PC-9 (cell line): ENCODE results near the gene FBXL17. TPM values are rescaled to one million over a fixed set of nuclear protein-coding genes. Genes with fewer than 3 reads are reported as not detected.

ENCODE experiments used
- BruUV-seq: library from RNA; stranded (reverse); fragments of 400-500 nt; replicated peaks from 2 replicates; lab custom pipeline; 2021; lab: Mats Ljungman, UMichigan
- CTCF ChIA-PET: fragments of 300-600 bp; sonication (Branson Sonifier 250); formaldehyde crosslinking; loops from one replicate; lab custom pipeline; 2022; ENCODE audit warnings: antibody characterized with exemption; lab: Charles Lee
- POLR2A ChIA-PET: fragments of 300-600 bp; sonication (Branson Sonifier 250); formaldehyde crosslinking; loops from one replicate; lab custom pipeline; 2022; ENCODE audit warnings: antibody characterized with exemption; ENCODE audit not compliant: unreplicated experiment; lab: Charles Lee
- DNase-seq, 2 experiments: peaks; one replicate each; pipeline versions ENCODE4 v3.0.0 to v3.0.0-alpha.2; 2015 to 2022; ENCODE audit warnings: mixed read lengths in 1 of 2
- H2AFZ ChIP-seq: fragments of 200-600 bp; sonication (generic); 2 replicates; pipeline ENCODE4 v1.8.1; 2017; ENCODE audit warnings: antibody characterized with exemption
- H3F3A ChIP-seq: fragments of 200-600 bp; sonication (generic); 2 replicates; pipeline ENCODE4 v1.8.1; 2017; ENCODE audit warnings: antibody characterized with exemption, mild to moderate bottlenecking, low read depth; ENCODE audit not compliant: insufficient read depth
- H3K27ac ChIP-seq: fragments of 200-600 bp; sonication (generic); 2 replicates; pipeline ENCODE4 v1.6.1; 2016; ENCODE audit warnings: mixed run types
- H3K27me3 ChIP-seq: fragments of 200-600 bp; sonication (generic); 2 replicates; pipeline ENCODE4 v1.6.1; 2016; ENCODE audit warnings: low read depth, mixed run types; ENCODE audit not compliant: insufficient read depth
- H3K36me3 ChIP-seq: fragments of 200-600 bp; sonication (generic); 2 replicates; pipeline ENCODE4 v1.6.1; 2016; ENCODE audit warnings: low read depth, mixed run types
- H3K4me1 ChIP-seq: fragments of 200-600 bp; sonication (generic); replicated peaks from 2 replicates; pipeline ENCODE4 v1.6.1; 2016; ENCODE audit warnings: mixed run types; ENCODE audit not compliant: insufficient read depth
- H3K4me2 ChIP-seq: fragments of 200-600 bp; sonication (generic); 2 replicates; pipeline ENCODE4 v1.6.1; 2017; ENCODE audit warnings: mixed run types
- H3K4me3 ChIP-seq: fragments of 200-600 bp; sonication (generic); 2 replicates; pipeline ENCODE4 v1.6.1; 2016; ENCODE audit warnings: mixed run types
- H3K79me2 ChIP-seq: fragments of 200-600 bp; sonication (generic); 2 replicates; pipeline ENCODE4 v1.6.1; 2017; ENCODE audit warnings: low read depth, mixed run types
- H3K9me2 ChIP-seq: fragments of 200-600 bp; sonication (generic); 2 replicates; pipeline ENCODE4 v1.8.1; 2017; ENCODE audit warnings: mild to moderate bottlenecking; ENCODE audit not compliant: insufficient read depth
- H3K9me3 ChIP-seq: fragments of 200-600 bp; sonication (generic); 2 replicates; pipeline ENCODE4 v1.8.1; 2016; ENCODE audit warnings: low read depth; ENCODE audit not compliant: insufficient read depth
- H4K20me1 ChIP-seq: fragments of 200-600 bp; sonication (generic); 2 replicates; pipeline ENCODE4 v1.8.1; 2017; ENCODE audit not compliant: insufficient read depth
- EZH2 ChIP-seq: fragments of 200-600 bp; sonication (generic); IDR thresholded peaks from 2 replicates; pipeline ENCODE4 v1.8.0; 2017; ENCODE audit warnings: antibody characterized with exemption, low read depth
- intact Hi-C: fragments of 100-400 bp; cut with micrococcal nuclease; formaldehyde crosslinking; loops from one replicate; pipeline ENCODE4 v1.10.0; 2022; ENCODE audit not compliant: unreplicated experiment
- total RNA-seq: library from RNA; stranded (reverse); gene quantifications from 2 replicates; pipeline ENCODE4 v1.2.3, GENCODE V29; 2021
- TF ChIP-seq, protein P1 (sequence below): fragments of 200-600 bp; sonication (generic); conservative IDR thresholded peaks from 2 replicates; pipeline ENCODE4 v1.6.1; 2017; ENCODE audit warnings: mixed run types, antibody characterized with exemption, mild to moderate bottlenecking, moderate library complexity

Gene FBXL17
- total RNA-seq, 1 experiment from 2014 or later: 19.5 TPM

DNA sequence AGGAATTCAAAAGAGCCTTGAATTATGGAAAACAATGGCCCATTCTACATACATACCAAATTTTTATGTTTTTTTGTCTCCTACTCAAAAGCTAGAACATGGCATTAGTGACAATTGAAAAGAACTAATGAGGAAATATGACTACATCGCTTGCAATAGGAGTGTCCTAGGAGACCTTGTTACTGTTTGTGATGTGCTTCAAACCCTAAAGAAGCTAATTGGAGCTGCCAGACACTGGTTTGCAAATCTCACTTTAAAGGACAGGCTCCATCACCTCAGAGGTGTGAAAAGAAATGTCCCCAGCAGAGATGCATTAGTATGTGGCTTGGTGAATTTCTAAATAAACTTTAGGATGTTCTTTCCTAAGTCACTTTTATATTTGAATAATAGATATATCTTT, 356.9 kb downstream of the FBXL17 start:
- Histone ChIP-seq H3K4me2 (no peak overlapping the region), H3K4me1 (no peaks in the 10 kb centered on the region), H4K20me1 (no peaks in the 10 kb centered on the region), H3K36me3 (no peaks in the 10 kb centered on the region), H2AFZ (no peak overlapping the region), H3K27me3 (no peaks in the 10 kb centered on the region), H3F3A (no peaks in the 10 kb centered on the region), H3K9me3 (no peaks in the 10 kb centered on the region), H3K4me3 (no peak overlapping the region), H3K27ac (no peak overlapping the region), H3K79me2 (no peaks in the 10 kb centered on the region), H3K9me2 (no peaks in the 10 kb centered on the region)
- ChIA-PET CTCF (no interaction called here), POLR2A (no interaction called here)
- no TSS peak for BruUV-seq
- TF ChIP-seq, protein P1, sequence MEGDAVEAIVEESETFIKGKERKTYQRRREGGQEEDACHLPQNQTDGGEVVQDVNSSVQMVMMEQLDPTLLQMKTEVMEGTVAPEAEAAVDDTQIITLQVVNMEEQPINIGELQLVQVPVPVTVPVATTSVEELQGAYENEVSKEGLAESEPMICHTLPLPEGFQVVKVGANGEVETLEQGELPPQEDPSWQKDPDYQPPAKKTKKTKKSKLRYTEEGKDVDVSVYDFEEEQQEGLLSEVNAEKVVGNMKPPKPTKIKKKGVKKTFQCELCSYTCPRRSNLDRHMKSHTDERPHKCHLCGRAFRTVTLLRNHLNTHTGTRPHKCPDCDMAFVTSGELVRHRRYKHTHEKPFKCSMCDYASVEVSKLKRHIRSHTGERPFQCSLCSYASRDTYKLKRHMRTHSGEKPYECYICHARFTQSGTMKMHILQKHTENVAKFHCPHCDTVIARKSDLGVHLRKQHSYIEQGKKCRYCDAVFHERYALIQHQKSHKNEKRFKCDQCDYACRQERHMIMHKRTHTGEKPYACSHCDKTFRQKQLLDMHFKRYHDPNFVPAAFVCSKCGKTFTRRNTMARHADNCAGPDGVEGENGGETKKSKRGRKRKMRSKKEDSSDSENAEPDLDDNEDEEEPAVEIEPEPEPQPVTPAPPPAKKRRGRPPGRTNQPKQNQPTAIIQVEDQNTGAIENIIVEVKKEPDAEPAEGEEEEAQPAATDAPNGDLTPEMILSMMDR: no peak
- no peak for TF ChIP-seq EZH2
- intact Hi-C loops: no loop called here
- DNase-seq: no peak

DNA sequence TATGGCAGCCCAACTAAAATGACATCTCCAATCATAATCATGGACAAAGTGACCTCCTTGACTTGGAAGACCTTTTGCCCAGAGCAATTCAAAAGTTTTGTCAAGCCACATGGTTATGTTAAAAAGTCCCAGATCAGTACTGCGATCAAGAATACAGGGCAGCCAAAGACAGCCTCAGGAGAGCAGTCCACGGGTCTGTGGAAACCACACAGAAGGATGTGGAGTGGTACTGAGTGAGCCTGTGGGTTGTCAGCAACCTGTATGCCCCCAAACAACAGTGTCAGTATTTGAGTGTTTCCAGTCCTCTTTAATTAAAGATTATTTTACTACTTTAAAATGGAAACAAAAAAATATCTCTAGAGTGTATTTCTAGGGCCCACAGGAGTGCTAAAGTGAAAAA, 365.8 kb downstream of the FBXL17 start:
- BruUV-seq: no TSS peak
- intact Hi-C loops: no loop called here
- no peaks in the 10 kb centered on the region; the same call in 1 of the 2 replicates for H4K20me1 ChIP-seq
- H3K9me3 ChIP-seq: no peaks in the 10 kb centered on the region
- no peaks in the 10 kb centered on the region for H3K9me2 ChIP-seq
- H3K4me3 ChIP-seq: no peak overlapping the region
- H2AFZ ChIP-seq: no peak overlapping the region
- H3K27me3 ChIP-seq: no peaks in the 10 kb centered on the region
- no peak overlapping the region for H3K27ac ChIP-seq
- no peaks in the 10 kb centered on the region for H3K4me1 ChIP-seq
- no peaks in the 10 kb centered on the region for H3K79me2 ChIP-seq
- ChIA-PET POLR2A (no interaction called here), CTCF (no interaction called here)
- no peaks in the 10 kb centered on the region for H3F3A ChIP-seq
- no peaks in the 10 kb centered on the region for H3K36me3 ChIP-seq
- H3K4me2 ChIP-seq: no peak overlapping the region
- DNase-seq: no peak
- TF ChIP-seq EZH2: no peak
- TF ChIP-seq, protein P1: no peak

DNA sequence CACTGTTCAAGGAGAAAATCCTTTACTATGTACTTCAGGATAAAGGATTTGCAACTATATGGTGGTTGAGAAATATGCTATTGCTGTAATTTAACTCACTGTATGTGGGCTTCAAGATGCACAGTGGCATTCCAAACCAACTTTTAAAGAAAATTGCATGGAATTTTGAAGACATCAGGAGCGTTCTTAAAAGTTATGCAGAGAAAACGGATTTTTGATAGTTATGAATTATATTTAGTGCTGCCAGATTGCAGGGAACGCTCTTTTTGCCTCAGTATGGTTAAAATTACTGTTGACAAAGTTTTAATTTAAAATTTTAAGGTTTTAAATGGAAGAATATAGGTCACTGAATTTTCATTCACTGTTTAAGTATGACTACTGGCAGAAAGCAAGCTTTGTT, 375.1 kb downstream of the FBXL17 start:
- no peak overlapping the region for H3K4me2 ChIP-seq
- TF ChIP-seq EZH2: no peak
- TF ChIP-seq, protein P1: no peak
- POLR2A ChIA-PET: no interaction called here
- H3K36me3 ChIP-seq: no peaks in the 10 kb centered on the region
- no peaks in the 10 kb centered on the region for H3K9me3 ChIP-seq
- BruUV-seq: no TSS peak
- H4K20me1 ChIP-seq: no peaks in the 10 kb centered on the region
- H3K4me1 ChIP-seq: no peaks in the 10 kb centered on the region
- no peak overlapping the region for H2AFZ ChIP-seq
- H3F3A ChIP-seq: no peaks in the 10 kb centered on the region
- H3K4me3 ChIP-seq: no peak overlapping the region
- no peaks in the 10 kb centered on the region for H3K27me3 ChIP-seq
- H3K79me2 ChIP-seq: no peaks in the 10 kb centered on the region
- DNase-seq: no peak
- H3K27ac ChIP-seq: no peak overlapping the region
- 0 out of 2 replicates have a peak, but pooled peaks cover 3% of the 10 kb centered on the region for H3K9me2 ChIP-seq
- CTCF ChIA-PET: no interaction called here
- intact Hi-C loops: no loop called here
